SK-N-MC (cell line): ENCODE measurements around the gene PRKCG.

Experiments
- EZH2 ChIP-seq: fragments of 200-600 bp; sonication (generic); IDR thresholded peaks from one replicate; pipeline ENCODE4 v1.6.1; 2017; ENCODE audit warnings: antibody characterized with exemption
- POLR2AphosphoS5 ChIP-seq: IDR thresholded peaks from 2 replicates; pipeline ENCODE4 v1.6.1; 2012; ENCODE audit warnings: mild to moderate bottlenecking, low read depth, low read length, borderline replicate concordance

DNA sequence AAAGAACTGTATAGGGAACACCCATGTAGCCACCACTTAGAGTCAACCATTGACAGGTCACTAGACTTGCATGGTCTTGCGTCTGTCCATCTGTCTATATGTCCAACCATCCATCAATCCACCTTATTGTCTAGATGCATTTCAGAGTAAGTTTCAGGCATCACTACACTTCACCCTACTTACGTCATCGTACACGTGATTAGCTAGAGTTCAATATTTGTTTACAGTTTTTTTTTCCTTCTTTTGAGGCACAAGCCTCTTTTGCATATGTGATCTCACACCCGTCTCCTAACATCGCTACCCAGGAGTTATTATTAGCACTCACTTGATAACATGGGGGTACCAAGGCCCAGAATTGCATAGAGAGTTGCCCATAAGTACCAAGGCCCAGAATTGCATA is 34.0 kb downstream of the PRKCG start:
- no peak for TF ChIP-seq EZH2
- no peak for TF ChIP-seq POLR2AphosphoS5
